Measurements from ENCODE around the gene CHTF18. TPM values are rescaled to one million over a fixed set of nuclear protein-coding genes. Genes with fewer than 3 reads are reported as not detected.

The CHTF18 gene
- total RNA-seq, 1 experiment from 2014 or later: 120 TPM

DNA sequence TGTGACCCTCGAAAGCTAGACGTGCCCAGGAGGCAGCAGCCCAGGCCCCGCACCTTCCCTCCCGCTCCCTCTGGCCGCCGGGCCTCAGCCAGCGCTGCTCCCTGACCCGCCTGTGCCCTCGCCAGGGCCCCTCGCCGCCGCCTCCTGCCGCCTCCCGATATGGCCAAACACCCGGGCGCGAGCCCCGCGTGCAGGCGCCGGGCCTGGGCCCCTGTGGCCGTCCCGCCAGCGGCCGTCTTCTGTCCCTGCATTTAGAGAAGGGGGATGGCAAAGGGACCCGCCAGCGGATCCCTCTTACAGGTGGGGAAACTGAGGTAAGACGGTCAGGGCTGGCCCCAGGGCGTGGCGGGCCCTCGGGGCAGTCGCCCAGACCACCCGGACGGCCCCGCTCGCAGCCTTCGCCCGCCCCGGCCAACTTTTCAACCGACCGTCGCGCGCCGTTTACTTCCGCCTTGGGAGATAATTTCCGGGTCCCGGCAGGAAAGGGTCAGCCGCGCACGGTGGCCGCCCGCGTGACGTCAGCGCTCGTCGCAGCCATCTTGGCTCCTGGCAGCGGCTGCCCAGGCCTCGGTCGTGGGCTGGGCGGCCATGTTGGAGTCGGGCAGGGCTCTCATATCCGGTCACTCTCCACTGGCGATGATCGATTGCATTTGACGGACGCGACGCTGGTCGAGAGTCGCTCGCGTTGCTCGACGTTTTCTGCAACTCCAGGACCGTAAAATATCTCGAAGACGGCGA is 19.1 kb downstream of the CHTF18 start:
- Histone ChIP-seq H3K14ac (ENCODE audit: insufficient read depth, low read length) (no peak overlapping the region), H2BK120ac (ENCODE audit: low read depth, low read length, poor library complexity, severe bottlenecking) (no peak overlapping the region), H3K27ac (ENCODE audit: insufficient read length, low read depth, low read length) (no peak overlapping the region), H2BK5ac (ENCODE audit: insufficient read length, low read length) (no peak overlapping the region), H4K5ac (ENCODE audit: insufficient read length, low read depth, low read length) (no peak overlapping the region), H3K9ac (ENCODE audit: extremely low read depth, insufficient read length, low read length) (peak overlapping the region; percentile 29), H2AK5ac (ENCODE audit: insufficient read length, low read length) (no peak overlapping the region), H3K4ac (ENCODE audit: low read depth, low read length) (no peak overlapping the region), H3K79me1 (ENCODE audit: insufficient read depth, low read depth, low read length, poor library complexity, severe bottlenecking) (no peaks in the 10 kb centered on the region), H3K23ac (ENCODE audit: insufficient read length, low read depth, low read length) (no peak overlapping the region), H4K8ac (replicated peaks; ENCODE audit: insufficient read length, low read depth, low read length) (no peak overlapping the region), H3K4me1 (ENCODE audit: insufficient read depth, low read length) (no peaks in the 10 kb centered on the region; the same call in 1 of the 2 replicates), H2AFZ (ENCODE audit: low read length) (no peak overlapping the region), H3K79me2 (ENCODE audit: insufficient read depth, low read length) (no peaks in the 10 kb centered on the region), H3K9me3 (ENCODE audit: control insufficient read depth, low read depth, low read length) (no peaks in the 10 kb centered on the region), H3T11ph (ENCODE audit: low read length) (no peak overlapping the region), H3K18ac (ENCODE audit: insufficient read length, low read depth, low read length) (no peak overlapping the region), H4K20me1 (ENCODE audit: control insufficient read depth, insufficient read depth, insufficient read length) (no peaks in the 10 kb centered on the region), H3K27me3 (ENCODE audit: insufficient read depth, low read length) (peaks cover 5% of the 10 kb centered on the region; the same call in 1 of the 2 replicates), H3K23me2 (ENCODE audit: insufficient read length, low read depth, low read length, poor library complexity, severe bottlenecking) (peaks cover 3% of the 10 kb centered on the region), H2BK20ac (ENCODE audit: low read depth, low read length, poor library complexity, severe bottlenecking) (no peak overlapping the region), H3K56ac (ENCODE audit: insufficient read length, low read depth, low read length) (no peak overlapping the region), H3K4me2 (ENCODE audit: insufficient read depth, insufficient read length, low read length) (peak overlapping the region; percentile 46), H2BK12ac (ENCODE audit: insufficient read length, low read depth, low read length) (no peak overlapping the region), H4K91ac (ENCODE audit: insufficient read length, low read depth, low read length) (no peak overlapping the region), H2BK15ac (ENCODE audit: low read depth, low read length) (no peak overlapping the region)
- peaks cover 84% of the 10 kb centered on the region for H3K27me3 Mint-ChIP-seq (ENCODE audit: low read depth)
- peaks cover 2 to 7% of the 10 kb centered on the region in 2 experiments; a peak in 1 of 4 replicates for H3K4me1 Mint-ChIP-seq
- peak; percentile 96 for DNase-seq
- TF ChIP-seq, protein P1, sequence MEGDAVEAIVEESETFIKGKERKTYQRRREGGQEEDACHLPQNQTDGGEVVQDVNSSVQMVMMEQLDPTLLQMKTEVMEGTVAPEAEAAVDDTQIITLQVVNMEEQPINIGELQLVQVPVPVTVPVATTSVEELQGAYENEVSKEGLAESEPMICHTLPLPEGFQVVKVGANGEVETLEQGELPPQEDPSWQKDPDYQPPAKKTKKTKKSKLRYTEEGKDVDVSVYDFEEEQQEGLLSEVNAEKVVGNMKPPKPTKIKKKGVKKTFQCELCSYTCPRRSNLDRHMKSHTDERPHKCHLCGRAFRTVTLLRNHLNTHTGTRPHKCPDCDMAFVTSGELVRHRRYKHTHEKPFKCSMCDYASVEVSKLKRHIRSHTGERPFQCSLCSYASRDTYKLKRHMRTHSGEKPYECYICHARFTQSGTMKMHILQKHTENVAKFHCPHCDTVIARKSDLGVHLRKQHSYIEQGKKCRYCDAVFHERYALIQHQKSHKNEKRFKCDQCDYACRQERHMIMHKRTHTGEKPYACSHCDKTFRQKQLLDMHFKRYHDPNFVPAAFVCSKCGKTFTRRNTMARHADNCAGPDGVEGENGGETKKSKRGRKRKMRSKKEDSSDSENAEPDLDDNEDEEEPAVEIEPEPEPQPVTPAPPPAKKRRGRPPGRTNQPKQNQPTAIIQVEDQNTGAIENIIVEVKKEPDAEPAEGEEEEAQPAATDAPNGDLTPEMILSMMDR (conservative IDR thresholded peaks at IDR 0.05): no peak
- peaks cover 0 to 8% of the 10 kb centered on the region in 2 experiments; a peak in 2 of 5 replicates for H3K9me3 Mint-ChIP-seq
- H3K27ac Mint-ChIP-seq: peak overlapping the region in 1 of 3 experiments; percentile 92; a peak in 1 of 7 replicates
- no CpG with 5 or more reads among the region's 80 CpGs for WGBS (ENCODE audit: extremely low coverage, insufficient read length, low lambda C conversion rate)
- H3K4me3 Mint-ChIP-seq: peak overlapping the region; percentile 91 to 95
- no peaks in the 10 kb centered on the region for H3K36me3 Mint-ChIP-seq (ENCODE audit: insufficient read depth in 1 of 3, low read depth in 3 of 3)
